Activated CD8-positive, alpha-beta memory T cell treated with anti-CD3 and anti-CD28 coated beads for 36 hours (primary cell): Measurements from ENCODE around the gene DHRS7B. TPM values are rescaled to one million over a fixed set of nuclear protein-coding genes. Genes with fewer than 3 reads are reported as not detected.
"Not testable (repeated sequence)": the region's sequence is repeated elsewhere in the genome, so short reads cannot be mapped to it uniquely, and the experiment has no call there.

Experiments used
- CTCF ChIA-PET: fragments of 350-600 bp; sonication (Branson Sonifier 250); formaldehyde crosslinking; loops from one replicate; lab custom pipeline; 2021; ENCODE audit warnings: antibody characterized with exemption; lab: Charles Lee
- POLR2A ChIA-PET: fragments of 350-600 bp; sonication (Branson Sonifier 250); formaldehyde crosslinking; loops from one replicate; lab custom pipeline; 2021; ENCODE audit warnings: antibody characterized with exemption; lab: Charles Lee
- total RNA-seq, 2 experiments: library from RNA; stranded (reverse); gene quantifications; one replicate each; pipeline ENCODE4 v1.2.3, GENCODE V29; 2021

The DHRS7B gene
- total RNA-seq, 2 experiments from 2014 or later, result 22.6 to 26.2 TPM

DNA sequence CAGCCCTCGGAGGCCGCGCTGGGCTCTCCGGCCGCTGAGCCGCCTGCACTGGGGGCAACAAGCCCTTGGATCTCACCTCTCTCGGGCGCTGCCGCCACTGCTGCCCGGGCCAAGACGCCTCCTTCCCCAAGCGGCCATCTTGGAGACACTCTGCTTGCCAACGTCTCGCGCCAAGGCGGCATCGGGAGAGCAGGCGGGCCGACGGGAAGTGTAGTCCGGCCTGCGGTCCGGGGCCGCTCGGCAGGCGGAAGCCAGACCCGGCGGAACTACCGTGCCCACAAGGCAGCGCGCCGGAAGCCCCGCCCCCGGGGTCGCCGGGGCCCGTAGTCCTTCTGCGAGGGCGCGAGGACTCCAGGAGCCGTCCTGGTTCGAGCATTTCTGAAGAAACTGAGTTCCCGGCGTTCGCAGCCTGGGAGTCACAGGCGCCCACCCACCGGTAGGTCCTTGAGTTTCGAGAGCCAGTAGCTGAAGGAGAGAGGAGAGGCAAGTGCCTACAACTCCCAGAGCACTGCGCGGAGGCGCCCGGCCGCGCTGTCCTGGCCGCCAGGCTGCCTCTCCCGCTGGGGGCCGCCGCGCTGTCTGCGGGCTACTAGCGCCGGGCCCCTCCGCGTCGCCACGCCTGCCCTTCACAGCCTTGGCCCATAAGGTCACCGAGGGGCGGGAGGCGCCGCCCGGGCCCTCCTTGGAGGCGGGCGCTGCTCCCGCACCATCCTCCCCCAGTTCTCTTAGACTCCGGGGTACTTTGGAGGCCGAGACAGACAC lies 87.4 kb downstream of the DHRS7B start, which contains the start of gene TMEM11:
Gene TMEM11, minus strand, starts transcription at position 147 of the 762 bp plus-strand sequence. Its CDS starts 9 bp downstream, at position 138.
- CTCF ChIA-PET, result interaction anchor here (1.4 kb wide), 1 partner anchor 115 kb away, joined by 3 read pairs; no protein-coding TSS in a partner anchor
- POLR2A ChIA-PET, result interaction anchor here (1.0 kb wide), 2 partner anchors 62 to 74 kb away, joined by 3 read pairs; no protein-coding TSS in a partner anchor

DNA sequence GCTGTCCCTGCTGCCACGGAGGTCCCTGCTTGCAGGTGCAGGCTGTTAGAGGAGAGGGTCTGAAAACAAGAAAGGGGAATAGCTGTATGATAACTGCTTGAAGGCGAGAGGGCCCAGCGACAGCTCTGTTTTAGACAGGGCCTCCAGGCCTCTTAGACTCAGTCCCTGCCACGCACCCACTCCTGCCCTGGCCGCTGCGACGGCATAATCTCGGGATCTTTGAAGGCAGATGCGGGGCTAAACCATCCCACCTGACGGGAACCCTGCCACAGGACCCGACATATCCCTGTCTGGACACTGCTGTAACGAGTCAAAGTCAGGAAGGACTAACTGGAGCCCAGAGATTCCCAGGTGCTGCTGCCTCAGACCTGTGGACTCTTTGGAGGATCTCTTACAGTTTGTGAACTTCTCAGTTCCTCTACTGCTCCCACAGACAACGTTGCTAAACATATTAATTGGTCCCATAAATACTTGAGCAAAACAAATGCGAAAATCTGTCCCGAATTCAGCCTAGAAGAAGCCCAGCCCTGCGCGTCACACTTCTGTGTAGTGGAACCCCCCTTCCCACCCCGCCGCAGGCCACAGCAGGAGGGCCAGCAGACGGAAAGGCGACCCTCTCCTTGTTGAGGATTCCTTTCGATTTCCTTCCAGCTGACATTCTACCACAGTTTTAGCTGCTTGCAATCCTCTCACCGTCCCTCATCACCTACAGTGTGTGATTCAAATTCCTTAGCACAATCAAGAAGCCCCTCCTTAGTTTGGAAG lies 88.2 kb downstream of the DHRS7B start:
- POLR2A ChIA-PET, result interaction anchor here (1.0 kb wide), 1 partner anchor 61 kb away, joined by 3 read pairs; no protein-coding TSS in a partner anchor
- CTCF ChIA-PET, result interaction anchor here (1.2 to 1.4 kb wide), 2 partner anchors 64 to 116 kb away, joined by 3 read pairs; no protein-coding TSS in a partner anchor

DNA sequence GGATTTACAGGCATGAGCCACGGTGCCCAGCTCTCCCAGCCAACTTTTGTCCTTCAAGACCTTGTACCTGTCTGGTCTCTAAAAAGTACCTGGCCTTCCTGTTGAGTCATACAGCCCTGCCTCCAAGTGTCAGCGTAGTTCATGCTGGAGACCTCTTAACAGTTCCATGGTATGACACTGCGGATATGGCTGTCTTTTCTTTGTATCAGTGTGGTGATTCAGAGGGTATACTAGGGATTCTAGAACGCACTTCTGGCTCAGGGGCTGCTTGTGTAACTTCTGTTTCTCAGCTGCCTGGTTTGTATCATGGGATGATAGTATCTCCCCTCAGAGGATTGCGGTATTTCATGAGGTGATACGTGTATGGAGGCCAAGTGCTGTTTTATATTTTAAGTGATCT lies 89.2 kb downstream of the DHRS7B start:
- POLR2A ChIA-PET, result no interaction called here
- CTCF ChIA-PET, result interaction anchor here (1.2 kb wide), 1 partner anchor 63 kb away, joined by 3 read pairs; no protein-coding TSS in a partner anchor

DNA sequence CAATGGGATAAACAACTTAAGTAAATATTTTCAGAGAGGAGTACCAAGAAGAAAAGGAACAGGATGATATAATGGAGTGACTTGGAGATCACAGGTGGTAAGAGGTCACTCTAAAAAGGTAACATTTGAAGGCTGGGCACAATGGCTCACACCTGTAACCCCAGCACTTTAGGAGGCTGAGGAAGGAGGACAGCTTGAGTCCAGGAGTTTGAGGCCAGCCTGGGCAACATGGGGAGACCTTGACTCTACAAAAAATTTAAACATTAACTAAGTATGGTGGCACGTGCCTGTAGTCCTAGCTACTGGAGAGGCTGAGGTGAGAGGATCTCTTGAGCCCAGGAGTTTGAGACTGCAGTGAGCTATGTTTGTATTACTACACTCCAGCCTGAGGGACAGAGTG lies 90.6 kb downstream of the DHRS7B start:
- ChIA-PET CTCF (interaction anchor here (1.9 kb wide), 1 partner anchor 62 kb away, joined by 6 read pairs; no protein-coding TSS in a partner anchor), POLR2A (no interaction called here)

DNA sequence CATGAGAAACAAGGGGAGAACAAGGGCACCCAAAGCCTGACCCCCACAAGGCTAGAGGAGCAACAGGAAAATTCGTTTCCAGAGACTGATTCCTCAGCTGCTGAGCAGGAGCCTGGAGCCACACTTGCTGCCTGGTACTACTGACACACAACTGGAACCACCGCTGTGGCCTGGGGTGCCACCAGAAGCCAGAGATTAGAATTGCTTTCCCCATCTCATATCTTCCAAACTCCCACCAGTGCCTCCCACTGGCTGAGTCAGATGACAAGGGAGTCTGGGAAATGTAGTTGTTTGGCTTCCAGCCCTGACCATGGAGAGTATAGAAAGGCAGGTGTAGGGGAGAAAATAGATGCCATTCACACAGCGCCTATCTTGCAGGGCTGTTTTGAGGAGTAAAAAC lies 91.3 kb downstream of the DHRS7B start:
- ChIA-PET CTCF (interaction anchor here (1.9 kb wide), 1 partner anchor 62 kb away, joined by 6 read pairs; no protein-coding TSS in a partner anchor), POLR2A (no interaction called here)

DNA sequence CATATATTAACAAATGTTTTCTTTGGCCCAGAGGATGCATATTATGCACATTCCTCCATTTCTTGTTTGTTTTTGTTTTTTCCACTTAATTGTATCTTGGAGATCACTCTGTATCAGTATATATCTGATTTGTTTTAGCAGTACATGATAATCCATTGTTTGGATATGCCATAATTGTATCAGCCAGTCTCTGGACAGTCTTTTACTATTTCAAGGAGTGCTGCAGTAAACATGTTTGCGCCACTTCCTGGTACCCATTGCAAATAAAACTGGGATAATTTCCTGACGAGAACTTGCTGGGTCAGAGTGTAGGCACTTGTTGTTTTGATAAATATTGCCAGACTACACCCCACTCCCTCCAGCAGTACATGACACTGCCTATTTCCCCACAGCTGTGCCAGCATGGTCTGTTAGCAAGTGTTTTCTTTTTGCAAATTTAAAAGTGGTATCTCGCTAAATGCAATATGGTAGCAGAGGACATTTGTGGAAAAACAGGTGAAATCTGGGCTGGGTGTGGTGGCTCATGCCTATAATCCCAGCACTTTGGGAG lies 92.1 kb downstream of the DHRS7B start:
- CTCF ChIA-PET, result no interaction called here

DNA sequence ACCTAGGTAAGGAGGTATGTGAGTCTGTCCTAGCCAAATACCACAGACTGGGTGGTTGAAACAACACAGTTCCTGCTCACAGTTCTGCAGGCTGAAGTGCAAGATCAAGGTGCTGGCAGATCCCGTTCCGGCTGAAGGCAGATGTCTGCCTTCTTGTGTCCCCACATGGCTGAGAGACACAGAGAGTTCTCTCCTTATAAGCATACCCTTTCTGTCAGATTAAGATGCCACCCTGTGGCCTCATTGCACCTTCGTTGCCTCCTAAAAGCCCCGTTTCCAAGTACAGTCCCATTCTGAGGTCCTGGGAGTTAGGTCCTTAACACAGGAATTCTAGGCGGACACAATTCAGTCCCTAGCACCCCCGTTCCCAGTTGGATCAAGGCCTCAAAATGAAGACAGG lies 96.3 kb downstream of the DHRS7B start:
- CTCF ChIA-PET, result interaction anchor here (0.6 kb wide), 1 partner anchor 34 kb away, joined by 3 read pairs; no protein-coding TSS in a partner anchor
- POLR2A ChIA-PET, result no interaction called here

More for the DNA sequence above, 92.1 kb downstream of the DHRS7B start:
- POLR2A ChIA-PET, result no interaction called here

DNA sequence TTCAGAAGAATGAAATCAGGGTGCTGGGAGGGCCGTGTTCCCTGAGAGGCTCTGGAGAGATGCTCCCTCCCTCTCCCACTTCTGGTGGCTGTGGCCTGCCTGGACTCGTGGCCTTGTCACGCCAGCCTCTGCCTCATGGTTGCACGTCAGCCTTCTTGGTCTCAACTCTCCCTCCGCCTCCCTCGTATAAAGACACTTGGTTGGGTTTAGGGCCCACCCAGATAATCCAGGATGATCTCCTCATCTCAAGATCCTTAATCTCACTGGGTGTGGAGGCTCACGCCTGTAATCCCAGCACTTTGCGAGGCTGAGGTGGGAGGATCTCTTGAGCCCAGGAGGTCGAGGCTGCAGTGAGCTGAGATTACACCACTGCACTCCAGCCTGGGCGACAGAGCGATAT lies 100.5 kb downstream of the DHRS7B start:
- CTCF ChIA-PET, POLR2A ChIA-PET: not testable (repeated sequence)

DNA sequence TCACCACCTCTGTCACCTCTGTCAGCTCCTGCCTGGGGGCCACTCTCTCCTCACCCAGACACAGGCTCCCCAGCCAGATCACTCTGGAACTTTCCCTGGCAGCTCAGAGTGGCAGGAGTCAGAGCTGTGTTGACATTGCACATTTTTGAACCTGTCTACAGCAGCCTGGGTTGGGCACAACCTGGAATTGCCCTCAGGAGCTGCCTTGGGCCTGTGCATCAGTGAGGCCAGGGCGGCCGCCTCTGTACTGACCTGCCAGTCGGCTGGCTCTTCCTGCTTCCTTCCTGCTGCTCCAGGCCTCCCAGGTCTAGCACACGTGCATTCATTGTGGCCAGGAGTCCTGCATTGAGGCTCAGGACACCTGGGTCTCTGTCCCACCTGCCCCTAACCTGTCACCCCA lies 101.3 kb downstream of the DHRS7B start:
- ChIA-PET POLR2A (no interaction called here), CTCF (no interaction called here)

DNA sequence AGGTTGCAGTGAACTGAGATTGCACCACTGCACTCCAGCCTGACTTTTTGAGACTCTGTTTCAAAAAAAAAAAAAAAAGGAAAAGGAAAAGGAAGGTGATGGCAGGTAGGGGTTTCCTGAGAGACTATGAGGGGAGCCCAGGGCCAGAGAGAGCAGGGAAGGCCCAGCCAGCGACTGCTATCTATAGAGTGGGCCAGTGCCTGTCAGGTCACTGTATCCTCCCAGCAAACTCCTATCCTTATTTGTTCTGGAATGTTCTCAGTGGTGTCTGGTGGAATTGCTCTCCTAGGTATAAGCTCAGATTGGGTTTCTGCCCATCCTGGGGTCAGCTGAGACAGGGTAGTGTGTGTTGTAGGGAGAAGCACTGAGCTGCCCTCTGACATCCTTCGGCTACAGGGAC lies 102.1 kb downstream of the DHRS7B start:
- ChIA-PET POLR2A (interaction anchor here (0.6 kb wide), 1 partner anchor 48 kb away, joined by 4 read pairs; no protein-coding TSS in a partner anchor), CTCF (no interaction called here)

DNA sequence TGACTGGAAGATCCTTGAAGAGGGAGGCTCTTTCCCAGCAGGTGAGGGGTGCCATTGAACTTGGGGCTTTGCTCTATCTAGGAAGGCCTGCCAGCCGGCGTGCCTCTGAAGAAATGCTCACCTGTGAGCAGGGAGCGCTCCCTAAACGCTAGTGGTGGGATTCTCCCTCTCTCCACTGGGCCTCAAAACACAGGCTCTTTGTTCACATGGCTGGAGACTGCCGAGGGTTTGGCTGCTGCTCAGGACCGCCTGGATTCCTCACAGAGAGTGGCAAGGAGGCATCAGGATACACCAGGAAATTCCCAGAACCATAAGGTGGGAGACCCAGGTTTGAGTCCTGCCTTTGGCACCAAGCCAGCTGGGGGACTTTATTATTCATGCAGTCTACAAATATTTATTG lies 104.8 kb downstream of the DHRS7B start:
- ChIA-PET POLR2A (no interaction called here), CTCF (no interaction called here)

DNA sequence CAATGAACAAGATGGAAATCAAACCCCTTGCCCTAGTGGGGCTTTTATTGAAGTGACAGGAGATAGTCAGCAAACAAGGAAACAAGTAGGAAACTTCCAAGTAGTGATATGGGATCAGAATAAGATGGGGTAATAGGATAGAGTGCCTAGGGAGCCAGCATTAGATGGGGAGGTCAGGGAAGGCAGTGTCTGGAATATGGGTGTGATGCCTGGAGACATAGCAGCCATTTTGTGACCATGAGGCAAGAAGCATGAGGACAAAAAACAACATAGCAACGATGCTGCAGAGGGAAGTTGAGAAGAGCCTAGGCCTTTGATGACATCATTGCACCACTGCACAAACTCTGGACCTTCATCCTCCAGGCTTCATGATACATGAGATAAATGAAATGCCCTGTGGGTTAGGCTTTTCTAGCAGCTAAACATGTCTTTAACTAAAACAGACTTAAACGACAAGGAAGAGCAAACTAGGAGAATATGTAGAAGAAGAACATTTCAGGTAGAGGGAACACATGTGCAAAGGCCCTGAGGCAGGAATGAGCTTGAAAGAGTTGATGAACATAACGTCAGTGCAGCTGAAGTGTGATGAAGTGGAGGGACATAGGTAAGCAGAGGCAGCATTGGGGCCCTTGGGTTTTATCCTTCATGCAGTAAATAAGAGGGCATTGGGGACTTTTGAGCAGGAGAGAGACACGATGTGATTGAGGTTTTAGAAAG lies 105.4 kb downstream of the DHRS7B start:
- ChIA-PET POLR2A (interaction anchor here (0.7 kb wide), 1 partner anchor 12 kb away, joined by 7 read pairs; no protein-coding TSS in a partner anchor), CTCF (interaction anchor here (0.7 kb wide), 1 partner anchor 756 kb away, joined by 3 read pairs; no protein-coding TSS in a partner anchor)

DNA sequence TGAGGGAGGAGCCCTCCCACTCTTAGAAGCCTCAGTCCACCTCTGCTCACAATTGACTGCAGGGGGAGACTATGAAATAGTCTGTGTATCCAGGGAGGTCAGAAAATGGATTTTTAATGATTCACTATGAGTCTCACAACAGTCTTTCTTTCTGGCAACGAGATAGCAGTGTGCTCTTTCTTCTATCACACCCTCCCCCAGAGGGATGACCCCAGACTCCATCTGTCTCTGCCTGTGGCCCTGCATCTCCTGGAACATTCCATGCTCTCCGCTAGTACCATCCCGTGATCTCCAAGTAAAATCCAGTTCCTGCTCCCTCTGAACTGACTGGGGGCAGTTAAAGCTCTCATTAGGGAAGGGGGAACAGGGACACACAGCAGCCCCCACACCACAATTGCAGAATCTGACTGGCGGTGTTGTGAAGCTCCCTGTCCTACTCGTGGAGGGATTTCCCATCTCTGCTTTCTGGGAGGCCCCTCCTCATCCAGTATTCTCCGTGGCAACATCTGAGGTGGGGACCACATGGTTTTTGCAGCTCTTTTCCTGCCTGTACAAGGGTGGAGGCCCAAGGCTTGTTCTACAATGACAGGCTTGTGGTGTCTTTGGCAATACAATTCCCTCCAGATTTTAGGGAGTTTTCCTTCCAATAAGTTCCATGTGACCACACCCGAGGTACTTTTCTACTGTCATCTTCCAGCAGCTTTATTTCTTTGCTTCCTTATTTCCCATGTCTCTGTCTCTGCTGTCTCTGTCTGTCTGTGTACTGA lies 107.0 kb downstream of the DHRS7B start:
- CTCF ChIA-PET, result no interaction called here

DNA sequence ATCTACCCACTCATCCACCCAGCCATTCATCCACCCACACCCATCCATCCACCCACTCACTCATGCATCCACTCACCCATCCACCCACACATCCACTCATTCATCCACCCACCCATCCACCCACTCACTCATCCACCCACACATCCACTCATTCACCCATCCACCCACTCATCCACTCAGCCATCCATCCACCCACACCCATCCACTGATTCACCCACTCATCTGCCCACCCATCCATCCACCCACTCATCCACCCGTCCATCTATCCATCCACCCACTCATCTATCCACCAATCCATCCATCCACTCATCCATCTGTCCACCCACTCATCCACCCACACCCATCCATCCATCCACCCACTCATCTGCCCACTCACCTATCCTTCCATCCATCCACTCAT lies 109.2 kb downstream of the DHRS7B start:
- CTCF ChIA-PET, result no interaction called here

More for the DNA sequence above, 107.0 kb downstream of the DHRS7B start:
- POLR2A ChIA-PET, result no interaction called here

DNA sequence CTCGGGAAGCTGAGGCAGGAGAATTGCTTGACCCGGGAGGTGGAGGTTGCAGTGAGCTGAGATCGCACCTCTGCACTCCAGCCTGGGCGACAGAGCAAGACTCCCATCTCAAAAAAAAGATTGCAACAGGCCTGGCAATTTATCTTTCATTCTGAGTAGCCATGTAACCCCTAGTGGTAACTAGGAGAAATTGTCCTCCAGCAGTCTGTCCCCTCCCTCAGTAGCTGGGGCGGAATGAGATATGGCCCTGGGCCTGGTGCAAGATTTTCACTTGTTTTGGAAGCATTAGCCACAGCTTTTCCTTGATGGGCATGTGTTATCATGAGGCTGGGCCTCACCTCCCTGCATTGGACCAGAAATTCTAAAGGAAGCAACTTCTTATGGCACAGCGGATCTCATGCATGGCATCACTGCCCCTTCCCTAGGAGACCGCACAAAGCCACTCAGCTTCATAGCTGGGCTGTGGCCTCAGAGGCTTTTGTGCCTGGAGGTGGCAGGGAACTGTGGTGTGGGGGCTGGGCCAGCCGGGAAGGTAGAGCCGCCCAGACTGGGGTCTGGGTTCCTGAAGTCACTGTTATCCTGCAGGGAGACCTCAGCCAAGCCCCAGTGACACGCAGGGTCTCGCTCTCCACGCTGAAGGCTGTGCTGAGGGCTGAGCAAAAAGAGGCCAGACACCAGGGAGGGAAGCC lies 113.1 kb downstream of the DHRS7B start:
- CTCF ChIA-PET, result no interaction called here
- POLR2A ChIA-PET, result no interaction called here

More for the DNA sequence above, 109.2 kb downstream of the DHRS7B start:
- POLR2A ChIA-PET, result no interaction called here

DNA sequence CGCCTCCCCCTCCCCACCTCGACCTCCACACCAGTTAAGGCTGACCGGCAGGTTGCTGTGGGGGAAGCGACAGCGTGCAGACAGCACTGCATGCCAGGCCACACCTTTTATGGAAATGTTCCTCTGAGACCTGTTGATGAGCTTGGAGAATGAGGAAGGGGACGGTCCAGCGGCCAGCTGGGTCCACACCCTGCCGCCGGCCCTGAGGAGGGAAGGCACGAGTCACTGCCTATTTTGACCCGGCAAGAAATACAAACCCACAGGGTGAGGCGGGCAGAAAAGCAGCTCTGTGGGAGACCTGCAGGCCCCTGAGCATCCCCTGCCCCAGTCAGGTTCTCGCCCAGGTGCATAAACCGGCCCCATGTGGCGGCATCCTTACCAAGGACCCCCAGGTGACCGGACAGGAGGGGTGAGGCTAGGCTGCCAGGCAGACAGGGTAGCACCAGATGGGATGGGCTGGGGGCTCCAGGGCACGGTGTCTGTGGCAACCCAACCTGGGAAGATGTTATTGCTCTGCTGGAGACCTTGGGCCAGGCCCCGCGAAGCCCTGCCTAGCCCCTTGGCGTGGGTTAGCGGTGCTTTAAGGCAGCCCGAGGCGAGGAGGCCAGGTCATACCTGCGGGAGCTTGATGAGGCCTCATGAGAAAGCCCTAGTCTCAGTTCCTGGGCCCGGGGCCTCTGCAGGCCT lies 113.7 kb downstream of the DHRS7B start:
- ChIA-PET CTCF (no interaction called here), POLR2A (no interaction called here)
